Glutamatergic neuron (in vitro differentiated cells): ENCODE results near the gene DDX10. TPM values are rescaled to one million over a fixed set of nuclear protein-coding genes. Genes with fewer than 3 reads are reported as not detected.

Experiments
- DNase-seq: peaks from one replicate; pipeline ENCODE4 v3.0.0; 2022
- H3K27ac Mint-ChIP-seq: one replicate; pipeline ENCODE4 v1.8.0; 2020; ENCODE audit warnings: mild to moderate bottlenecking, mixed read lengths, inconsistent platforms; ENCODE audit not compliant: unreplicated experiment
- H3K27me3 Mint-ChIP-seq: one replicate; pipeline ENCODE4 v1.8.0; 2020; ENCODE audit warnings: mild to moderate bottlenecking, moderate library complexity, mixed read lengths, inconsistent platforms; ENCODE audit not compliant: unreplicated experiment
- H3K36me3 Mint-ChIP-seq: one replicate; pipeline ENCODE4 v1.8.0; 2020; ENCODE audit warnings: mild to moderate bottlenecking, mixed read lengths, inconsistent platforms; ENCODE audit not compliant: unreplicated experiment
- H3K4me1 Mint-ChIP-seq: one replicate; pipeline ENCODE4 v1.8.0; 2020; ENCODE audit warnings: mild to moderate bottlenecking, low read depth, mixed read lengths, inconsistent platforms; ENCODE audit not compliant: unreplicated experiment
- H3K4me3 Mint-ChIP-seq: one replicate; pipeline ENCODE4 v1.8.0; 2020; ENCODE audit warnings: mild to moderate bottlenecking, mixed read lengths, inconsistent platforms; ENCODE audit not compliant: unreplicated experiment
- H3K9me3 Mint-ChIP-seq: one replicate; pipeline ENCODE4 v1.8.0; 2020; ENCODE audit warnings: mild to moderate bottlenecking, moderate library complexity, mixed read lengths, inconsistent platforms; ENCODE audit not compliant: unreplicated experiment
- total RNA-seq: library from RNA; stranded (reverse); fragmentation: NEBNext Ultra II Directional; extraction: Animal tissue kit (Norgen Biotek cat#: 25700); gene quantifications from one replicate; pipeline ENCODE4 v1.2.1, GENCODE V29; 2021; ENCODE audit not compliant: unreplicated experiment
- TF ChIP-seq, protein P1 (sequence below): fragments of 200-600 bp; sonication (generic); IDR thresholded peaks from one replicate; pipeline ENCODE4 v1.5.0; 2021; ENCODE audit not compliant: partially characterized antibody, unreplicated experiment

The DDX10 gene
- total RNA-seq, 1 donor from 2014 or later: 18.8 TPM

DNA sequence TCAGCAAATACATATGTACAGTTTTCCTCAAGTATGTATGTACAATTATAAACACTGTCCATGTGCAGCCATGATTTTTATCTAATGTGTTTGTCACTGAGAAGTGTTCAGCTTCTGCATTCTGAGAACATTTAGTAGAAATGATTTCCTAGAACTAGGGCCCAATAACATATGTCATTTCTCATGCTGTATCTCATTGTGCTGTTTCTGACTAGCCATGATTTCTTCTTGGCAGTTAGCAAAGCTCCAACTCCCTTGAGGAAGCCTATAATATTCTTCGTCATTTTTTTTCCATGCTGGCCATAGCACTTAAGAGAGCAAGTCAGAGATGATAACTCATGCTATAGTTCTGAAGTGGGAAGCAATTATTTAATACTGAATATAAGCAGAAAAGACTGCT lies 187.8 kb downstream of the DDX10 start:
- no peaks in the 10 kb centered on the region for H3K9me3 Mint-ChIP-seq
- no peak overlapping the region for H3K4me3 Mint-ChIP-seq
- H3K27me3 Mint-ChIP-seq: no peaks in the 10 kb centered on the region
- no peak for DNase-seq
- no peak overlapping the region for H3K27ac Mint-ChIP-seq
- no peaks in the 10 kb centered on the region for H3K36me3 Mint-ChIP-seq
- no peaks in the 10 kb centered on the region for H3K4me1 Mint-ChIP-seq
- TF ChIP-seq, protein P1, sequence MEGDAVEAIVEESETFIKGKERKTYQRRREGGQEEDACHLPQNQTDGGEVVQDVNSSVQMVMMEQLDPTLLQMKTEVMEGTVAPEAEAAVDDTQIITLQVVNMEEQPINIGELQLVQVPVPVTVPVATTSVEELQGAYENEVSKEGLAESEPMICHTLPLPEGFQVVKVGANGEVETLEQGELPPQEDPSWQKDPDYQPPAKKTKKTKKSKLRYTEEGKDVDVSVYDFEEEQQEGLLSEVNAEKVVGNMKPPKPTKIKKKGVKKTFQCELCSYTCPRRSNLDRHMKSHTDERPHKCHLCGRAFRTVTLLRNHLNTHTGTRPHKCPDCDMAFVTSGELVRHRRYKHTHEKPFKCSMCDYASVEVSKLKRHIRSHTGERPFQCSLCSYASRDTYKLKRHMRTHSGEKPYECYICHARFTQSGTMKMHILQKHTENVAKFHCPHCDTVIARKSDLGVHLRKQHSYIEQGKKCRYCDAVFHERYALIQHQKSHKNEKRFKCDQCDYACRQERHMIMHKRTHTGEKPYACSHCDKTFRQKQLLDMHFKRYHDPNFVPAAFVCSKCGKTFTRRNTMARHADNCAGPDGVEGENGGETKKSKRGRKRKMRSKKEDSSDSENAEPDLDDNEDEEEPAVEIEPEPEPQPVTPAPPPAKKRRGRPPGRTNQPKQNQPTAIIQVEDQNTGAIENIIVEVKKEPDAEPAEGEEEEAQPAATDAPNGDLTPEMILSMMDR: no peak

DNA sequence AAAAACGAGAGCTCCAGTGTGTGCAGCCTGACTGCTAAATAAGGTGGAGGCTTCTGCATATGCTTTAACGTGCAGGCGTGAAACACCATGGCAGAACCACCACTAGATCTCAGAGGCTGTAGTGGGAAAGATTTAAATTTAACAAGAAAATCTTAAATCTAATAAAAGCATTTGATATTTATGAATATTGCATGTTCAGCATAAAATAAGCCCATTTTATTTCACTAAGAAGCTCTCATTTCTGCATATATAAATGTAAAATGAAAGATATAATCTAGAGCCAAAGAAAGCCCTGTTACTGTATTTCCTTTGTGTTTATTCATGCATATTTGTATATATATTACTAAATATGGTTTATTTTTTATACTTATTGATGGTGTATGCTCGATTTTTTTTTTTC lies 188.3 kb downstream of the DDX10 start:
- no peak overlapping the region for H3K27ac Mint-ChIP-seq
- DNase-seq: no peak
- H3K4me3 Mint-ChIP-seq: no peak overlapping the region
- no peaks in the 10 kb centered on the region for H3K4me1 Mint-ChIP-seq
- H3K9me3 Mint-ChIP-seq: no peaks in the 10 kb centered on the region
- no peaks in the 10 kb centered on the region for H3K36me3 Mint-ChIP-seq
- no peaks in the 10 kb centered on the region for H3K27me3 Mint-ChIP-seq
- TF ChIP-seq, protein P1: no peak

DNA sequence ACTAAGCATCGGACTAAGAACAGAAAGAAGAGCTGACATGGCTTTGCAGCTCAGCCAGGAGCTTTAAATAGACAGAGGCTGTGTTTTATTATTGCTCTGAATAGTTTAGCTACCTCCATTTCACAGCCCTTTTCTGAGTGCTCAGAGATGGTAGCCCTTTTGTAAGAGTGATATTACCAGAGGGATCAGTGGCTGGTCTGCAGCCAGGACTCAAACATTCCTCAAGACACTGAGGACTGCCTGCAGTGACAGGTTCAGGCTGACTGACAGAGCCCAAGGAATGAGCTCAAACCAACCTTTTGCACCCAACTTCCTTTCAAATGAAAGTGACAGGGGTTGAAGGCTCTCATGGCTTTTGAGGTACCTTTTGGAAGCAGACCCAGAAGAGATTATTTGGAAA lies 189.0 kb downstream of the DDX10 start:
- TF ChIP-seq, protein P1: no peak
- DNase-seq: no peak

DNA sequence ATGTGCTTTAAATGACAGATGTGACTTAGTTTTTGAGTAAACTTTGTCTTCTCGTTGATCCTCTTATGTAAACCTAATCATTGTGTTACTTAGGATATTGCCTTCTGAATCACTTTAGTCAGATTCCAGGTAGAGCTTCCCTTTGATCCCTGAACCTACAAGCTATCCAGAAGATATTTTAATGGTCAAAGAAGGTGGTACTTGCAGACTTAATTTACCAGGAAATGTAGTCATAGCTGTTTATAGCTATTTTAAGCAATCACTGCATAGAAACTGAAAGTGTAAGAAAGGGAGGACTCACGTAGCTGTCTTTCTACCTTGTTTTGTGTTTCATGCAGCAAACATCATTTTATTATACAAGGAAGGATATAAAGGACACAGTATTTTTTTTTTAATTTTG lies 189.5 kb downstream of the DDX10 start:
- no peak for DNase-seq
- H3K27me3 Mint-ChIP-seq: no peaks in the 10 kb centered on the region
- no peak overlapping the region for H3K4me3 Mint-ChIP-seq
- H3K4me1 Mint-ChIP-seq: no peaks in the 10 kb centered on the region
- H3K36me3 Mint-ChIP-seq: no peaks in the 10 kb centered on the region
- H3K9me3 Mint-ChIP-seq: no peaks in the 10 kb centered on the region
- TF ChIP-seq, protein P1: no peak
- H3K27ac Mint-ChIP-seq: no peak overlapping the region

More for the DNA sequence above, 189.0 kb downstream of the DDX10 start:
- Mint-ChIP-seq H3K9me3 (no peaks in the 10 kb centered on the region), H3K27me3 (no peaks in the 10 kb centered on the region), H3K4me3 (no peak overlapping the region), H3K36me3 (no peaks in the 10 kb centered on the region), H3K27ac (no peak overlapping the region), H3K4me1 (no peaks in the 10 kb centered on the region)

DNA sequence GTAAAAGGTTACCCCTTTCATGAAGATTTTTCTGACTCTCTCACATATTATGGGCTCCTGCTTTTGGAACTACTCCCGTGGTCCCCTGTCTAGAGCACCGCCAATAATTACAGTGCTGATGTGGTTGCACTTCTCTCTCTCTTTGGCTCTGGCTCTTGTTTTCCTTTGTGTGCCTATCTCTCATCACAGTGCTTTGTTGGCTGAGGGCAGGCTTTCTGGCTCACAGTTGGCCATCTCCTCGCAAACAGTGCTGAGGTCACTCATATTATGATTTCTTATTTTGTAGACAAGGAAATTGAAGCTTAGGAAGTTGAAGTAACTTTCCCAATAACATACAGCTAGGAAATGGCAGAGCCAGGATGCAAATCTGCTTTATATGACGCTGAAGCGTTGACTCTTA lies 192.5 kb downstream of the DDX10 start:
- Mint-ChIP-seq H3K9me3 (no peaks in the 10 kb centered on the region), H3K36me3 (no peaks in the 10 kb centered on the region), H3K4me1 (peaks cover 8% of the 10 kb centered on the region), H3K27ac (no peak overlapping the region), H3K4me3 (no peak overlapping the region), H3K27me3 (no peaks in the 10 kb centered on the region)
- TF ChIP-seq, protein P1: no peak
- no peak for DNase-seq
